NCI-H82 treated with DMSO at 0.1 percent for 48 hours (cell line): ENCODE measurements around the gene PACRG.

ENCODE experiments used
- DNase-seq: peaks from one replicate; lab custom pipeline; 2025; ENCODE audit not compliant: unreplicated experiment; lab: John Stamatoyannopoulos, UW

PACRG gene

GRCh38 chr6:162773996-162774395 lies 46.2 kb downstream of the PACRG start:
- peak; percentile 5 for DNase-seq

GRCh38 chr6:162777091-162777490 lies 49.3 kb downstream of the PACRG start:
- DNase-seq, result no peak

DNA sequence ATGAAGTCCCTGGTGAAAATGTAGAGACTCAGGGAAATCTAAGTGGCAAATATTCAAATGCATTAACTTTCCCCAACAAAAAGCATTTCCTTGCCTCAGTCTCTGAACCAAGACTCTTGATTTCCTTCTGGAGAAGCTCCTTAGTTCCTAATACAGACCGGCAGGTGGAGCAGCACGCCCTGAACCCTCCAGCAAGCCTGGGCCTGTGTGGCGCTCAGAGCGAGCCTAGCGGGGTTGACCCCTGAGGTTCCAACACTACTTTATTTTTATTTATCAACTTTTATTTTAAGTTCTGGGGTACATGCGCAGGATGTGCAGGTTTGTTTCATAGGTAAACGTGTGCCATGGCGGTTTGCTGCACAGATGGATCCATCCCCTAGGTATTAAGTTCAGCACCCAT lies 50.8 kb downstream of the PACRG start:
- DNase-seq, result no peak

- DNase-seq, result no peak
These were observed 58.0 kb downstream of the PACRG start for GRCh38 chr6:162785632-162786242.

- no peak for DNase-seq
These were observed 70.9 kb downstream of the PACRG start for GRCh38 chr6:162798546-162799266.

- no peak for DNase-seq
These were observed 86.7 kb downstream of the PACRG start for GRCh38 chr6:162814426-162814973.

DNA sequence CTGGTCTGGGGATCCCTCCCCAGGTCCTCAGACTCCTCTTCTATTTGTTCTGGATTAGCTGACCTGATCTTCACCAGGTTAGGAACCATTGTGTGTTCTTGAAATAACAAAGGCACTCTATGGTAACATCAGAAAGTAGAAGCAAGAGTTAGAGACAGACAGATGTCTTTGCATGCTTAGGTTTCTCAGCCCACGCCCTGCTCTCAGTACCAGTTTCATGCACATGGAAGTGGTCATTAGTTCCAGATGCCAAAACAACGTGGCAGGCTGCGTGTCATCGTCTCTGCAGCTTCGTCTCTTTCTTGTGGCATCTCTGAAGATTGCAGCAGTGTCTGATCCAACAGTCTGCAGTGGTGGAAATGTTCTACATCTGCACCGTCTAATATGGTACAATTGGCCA lies 89.4 kb downstream of the PACRG start:
- no peak for DNase-seq

GRCh38 chr6:162819284-162819683 lies 91.5 kb downstream of the PACRG start:
- no peak for DNase-seq

GRCh38 chr6:162821102-162821501 lies 93.3 kb downstream of the PACRG start:
- DNase-seq, result no peak

GRCh38 chr6:162825597-162825996 lies 97.8 kb downstream of the PACRG start:
- DNase-seq, result no peak

- no peak for DNase-seq
These were observed 101.4 kb downstream of the PACRG start for GRCh38 chr6:162829013-162829742.

DNA sequence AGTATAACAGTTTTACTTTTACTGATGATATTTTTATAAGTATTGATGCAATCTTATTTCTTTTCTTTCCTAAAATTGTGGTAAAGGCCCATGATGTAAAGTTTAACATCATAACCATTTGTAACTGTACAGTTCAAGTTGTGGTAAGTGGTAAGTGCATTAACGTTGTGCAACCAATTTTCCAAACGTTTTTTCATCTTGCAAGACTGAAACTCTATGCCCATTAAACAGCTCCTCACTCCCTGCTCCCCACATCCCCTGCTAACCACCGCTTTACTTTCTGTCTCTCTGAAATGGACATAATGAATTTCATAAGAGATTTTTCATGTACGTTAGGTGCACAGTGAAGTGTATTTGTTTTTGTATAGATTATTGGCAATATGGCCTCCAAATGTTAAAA lies 106.0 kb downstream of the PACRG start:
- no peak for DNase-seq

- DNase-seq, result no peak
These were observed 118.2 kb downstream of the PACRG start for GRCh38 chr6:162845972-162846371.

DNA sequence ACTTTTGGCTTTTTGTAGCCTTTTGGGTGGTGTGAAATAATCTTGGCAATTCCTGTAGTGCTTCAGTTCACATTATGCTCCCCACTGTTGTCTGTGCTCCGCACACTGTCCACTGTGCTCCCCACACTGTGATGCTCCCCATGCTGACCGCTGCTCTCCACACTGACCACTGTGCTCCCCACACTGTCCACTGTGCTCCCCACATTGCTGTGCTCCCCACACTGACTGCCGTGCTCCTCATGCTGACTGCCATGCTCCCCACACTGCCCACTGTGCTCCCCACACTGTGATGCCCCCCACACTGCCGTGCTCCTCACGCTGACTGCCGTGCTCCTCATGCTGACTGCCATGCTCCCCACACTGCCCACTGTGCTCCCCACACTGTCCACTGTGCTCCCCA lies 118.9 kb downstream of the PACRG start:
- no peak for DNase-seq

- DNase-seq, result no peak
These were observed 121.5 kb downstream of the PACRG start for GRCh38 chr6:162849269-162849668.

DNA sequence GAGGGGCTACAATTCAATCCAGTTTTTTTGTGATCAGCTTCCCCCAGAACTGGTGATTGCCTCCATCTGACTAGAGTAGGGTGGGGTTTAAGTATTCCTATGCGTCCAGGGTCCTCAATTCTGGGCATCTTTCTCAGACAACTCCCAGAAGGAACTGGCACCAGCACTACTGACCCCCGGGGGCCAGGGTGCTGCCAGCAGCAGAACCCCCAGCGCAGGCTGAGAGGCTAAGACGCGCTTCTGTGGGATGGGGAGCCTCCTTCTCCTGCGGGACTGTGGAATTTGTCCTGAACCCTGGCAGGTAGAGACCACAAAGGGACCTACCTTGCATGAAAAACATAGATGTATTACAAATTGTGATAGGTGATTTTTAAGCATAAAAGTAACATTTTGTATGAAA lies 124.4 kb downstream of the PACRG start:
- DNase-seq, result no peak

DNA sequence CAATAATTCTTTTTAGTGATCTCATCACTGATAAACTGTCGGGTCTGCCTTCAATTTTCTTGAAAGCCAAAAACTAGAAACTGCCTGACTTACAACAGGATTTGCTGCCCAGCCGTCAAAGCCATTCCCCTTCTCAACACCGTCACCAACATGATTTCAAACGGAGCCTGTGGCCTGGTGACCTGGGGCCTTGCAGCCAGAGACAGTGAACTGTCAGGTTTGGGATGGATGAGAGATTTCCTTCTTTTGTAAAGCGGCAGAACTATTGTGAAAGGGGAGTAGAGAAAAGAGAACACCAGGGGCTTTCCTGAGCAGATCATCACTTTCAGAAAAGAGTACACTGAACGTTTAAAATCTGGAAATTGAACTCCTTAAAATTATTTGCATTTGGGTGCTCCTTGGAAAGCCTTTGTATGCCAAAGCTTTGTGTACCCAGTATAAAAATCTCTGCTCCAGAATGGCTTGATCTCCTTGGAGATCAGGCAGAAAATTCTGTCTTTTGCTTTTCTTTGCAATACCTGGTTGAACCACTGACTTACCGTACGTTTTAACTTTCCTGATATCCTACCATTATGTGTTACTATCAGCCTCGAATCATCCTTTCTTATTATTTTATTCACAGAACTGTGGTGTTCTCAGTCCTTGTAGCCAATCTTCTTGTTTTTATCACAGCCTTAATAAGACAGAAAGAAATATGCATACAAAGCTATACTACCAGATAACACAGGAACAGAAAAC lies 125.2 kb downstream of the PACRG start:
- no peak for DNase-seq

GRCh38 chr6:162854228-162854627 lies 126.5 kb downstream of the PACRG start:
- peak; percentile 39 for DNase-seq

DNA sequence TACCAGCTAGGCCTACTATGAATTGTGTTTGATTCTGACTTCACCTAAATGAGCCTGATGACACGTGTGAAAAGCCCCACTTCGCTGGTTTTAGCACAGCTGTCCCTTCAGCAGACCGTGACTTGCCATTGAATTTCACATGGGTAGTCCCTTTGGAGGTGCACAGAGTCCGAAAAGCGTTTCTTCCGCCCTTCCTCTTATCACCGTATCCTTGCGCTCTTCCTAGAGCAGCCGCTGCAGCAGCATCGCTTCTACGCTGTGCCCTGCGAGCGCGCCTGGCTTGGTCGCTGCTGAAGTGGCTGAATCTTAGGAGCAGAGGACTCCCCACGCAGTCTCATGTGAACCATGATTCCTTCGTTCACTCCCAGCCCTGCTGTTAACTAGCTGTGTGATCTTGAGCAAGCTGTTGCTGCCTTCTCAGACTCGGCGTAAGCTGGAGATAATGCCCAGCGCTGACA lies 127.0 kb downstream of the PACRG start:
- DNase-seq, result peak; percentile 96

DNA sequence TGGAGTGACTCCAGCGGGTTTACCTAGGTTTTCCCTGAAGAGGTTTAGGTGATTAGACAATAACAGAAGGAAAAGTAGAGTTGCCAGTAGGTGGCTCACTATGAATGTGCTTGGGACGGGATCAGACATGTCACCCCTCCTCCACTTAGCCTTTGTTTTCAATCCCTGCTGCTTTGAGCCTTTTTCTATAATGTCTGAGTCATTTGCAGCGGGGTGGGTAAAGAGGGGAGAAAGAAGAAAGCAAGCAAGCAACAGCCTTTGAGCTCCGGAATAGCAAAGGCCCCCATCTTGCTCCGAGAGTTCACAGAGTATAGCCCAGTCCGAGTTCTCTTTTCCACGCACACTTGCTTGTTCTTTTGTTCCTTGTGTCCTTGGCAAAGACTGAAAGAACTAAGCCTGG lies 129.1 kb downstream of the PACRG start:
- peak; percentile 88 for DNase-seq

DNA sequence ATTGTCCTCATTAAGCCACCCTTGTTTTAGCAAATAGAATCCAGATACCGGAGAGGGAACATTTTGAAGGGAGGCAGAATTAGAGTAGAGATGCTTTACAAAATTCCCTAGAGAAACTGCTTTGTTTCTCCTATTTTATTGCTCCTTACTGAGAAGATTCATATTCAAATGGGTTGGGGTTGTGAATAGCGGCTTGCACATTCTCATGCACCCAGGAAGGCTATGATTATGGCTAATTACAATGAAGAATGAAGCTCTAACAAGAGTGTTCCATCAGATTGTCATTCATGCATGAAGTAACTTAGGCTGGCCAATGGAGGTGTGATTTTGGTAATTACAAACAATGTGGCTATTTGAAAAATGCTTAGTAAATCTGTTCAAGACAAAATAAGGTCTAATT lies 129.6 kb downstream of the PACRG start:
- no peak for DNase-seq
